HG02852 (cell line): ENCODE measurements around the gene KCNH5.
"Not testable (repeated sequence)": the region's sequence is repeated elsewhere in the genome, so short reads cannot be mapped to it uniquely, and the experiment has no call there.

Experiments used
- ATAC-seq: cut with Tn5 transposase; IDR thresholded peaks from one replicate; pipeline ENCODE4 v1.9.1; 2021; ENCODE audit warnings: mild to moderate bottlenecking, moderate library complexity; ENCODE audit not compliant: unreplicated experiment

Gene KCNH5

DNA sequence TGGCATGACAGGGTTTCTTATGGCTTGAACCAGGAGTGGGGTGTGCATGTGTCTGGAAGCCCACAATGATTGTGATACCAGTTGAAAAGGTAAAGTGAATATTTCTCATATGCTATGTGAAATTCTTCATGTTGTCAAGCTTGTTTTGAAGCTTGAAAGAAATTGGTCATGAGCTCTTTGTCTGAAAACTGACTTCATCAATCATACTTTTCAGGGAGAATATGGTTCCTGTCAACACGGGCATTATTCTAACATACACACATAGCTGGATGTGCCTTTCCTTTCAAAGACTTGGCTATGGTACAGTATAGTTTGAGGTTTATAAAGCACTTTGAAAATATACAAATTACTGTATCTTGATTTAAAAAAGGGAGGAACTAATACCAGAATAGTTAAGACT is 158.8 kb downstream of the KCNH5 start:
- ATAC-seq, result no peak

DNA sequence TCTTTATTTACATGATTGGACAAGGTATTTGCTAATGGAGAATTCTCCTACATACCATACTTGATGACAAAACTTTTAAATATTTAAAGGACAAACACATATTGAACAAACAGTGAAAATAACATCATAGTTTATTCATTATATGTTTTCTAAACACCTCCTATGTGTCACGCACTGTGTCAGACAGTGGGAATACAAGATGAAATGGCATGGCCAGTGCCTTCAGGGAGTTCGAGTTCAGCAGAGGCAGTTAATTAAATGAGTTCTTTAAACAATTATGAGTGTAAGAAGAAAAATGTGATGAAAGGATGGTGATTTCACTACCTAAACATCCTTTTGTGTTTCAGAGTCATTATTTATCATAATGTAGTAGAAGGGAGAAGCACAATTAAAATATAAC is 159.8 kb downstream of the KCNH5 start:
- ATAC-seq, result no peak

DNA sequence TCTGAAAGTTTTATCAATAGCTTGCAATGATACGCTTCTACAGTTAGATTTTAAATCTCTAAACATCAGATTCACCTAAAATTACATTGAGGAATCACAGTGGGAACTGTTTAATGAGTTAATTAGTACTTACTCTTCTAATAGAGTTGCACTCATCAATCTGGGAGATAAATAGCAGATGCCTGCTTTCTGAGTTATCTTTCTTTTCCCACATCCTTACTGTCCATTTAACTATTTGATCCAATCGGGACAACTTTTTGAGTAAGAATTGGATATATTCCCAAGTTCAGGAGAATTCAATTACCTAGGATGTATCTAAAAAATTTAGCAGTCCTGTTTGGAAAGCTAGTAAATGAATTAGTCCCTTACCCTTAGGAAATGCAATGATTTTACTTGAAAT is 162.3 kb downstream of the KCNH5 start:
- no peak for ATAC-seq

DNA sequence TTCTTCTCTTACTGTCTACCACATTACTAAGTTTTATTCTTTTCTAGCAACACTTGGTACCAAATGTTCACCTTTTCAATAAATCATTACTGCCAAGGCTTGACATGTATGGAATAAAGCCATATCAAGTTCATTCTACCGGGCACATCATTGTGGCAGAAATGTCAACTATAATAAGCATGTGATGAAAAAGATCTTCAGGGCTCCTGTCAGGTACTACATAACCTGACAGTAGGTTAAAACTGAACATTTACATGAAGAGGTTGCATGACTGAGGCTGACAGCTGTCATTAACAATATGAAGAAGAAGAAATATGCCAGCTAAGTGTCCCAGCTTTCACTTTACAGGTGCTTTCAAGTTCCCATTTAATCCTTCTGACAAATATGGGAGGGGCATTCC is 178.9 kb downstream of the KCNH5 start:
- no peak for ATAC-seq

DNA sequence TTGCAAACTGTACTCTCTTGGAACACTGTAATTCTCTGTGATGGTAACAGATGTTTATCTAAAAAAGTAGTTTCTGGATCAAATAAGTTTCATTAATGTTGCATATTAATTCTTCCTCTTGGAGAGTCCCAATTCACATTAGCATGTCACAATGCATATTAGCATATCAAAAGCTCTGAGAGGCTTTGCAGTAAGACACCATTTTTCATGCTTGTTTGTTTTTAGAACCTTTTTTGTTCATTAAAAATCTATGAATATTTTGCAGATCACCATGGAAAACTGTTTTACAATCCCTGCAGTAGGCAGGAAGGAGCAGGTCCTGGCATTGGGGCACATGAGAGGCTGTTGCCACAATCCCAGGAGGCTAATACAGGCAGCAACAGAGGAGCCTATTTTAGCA is 180.7 kb downstream of the KCNH5 start:
- no peak for ATAC-seq

DNA sequence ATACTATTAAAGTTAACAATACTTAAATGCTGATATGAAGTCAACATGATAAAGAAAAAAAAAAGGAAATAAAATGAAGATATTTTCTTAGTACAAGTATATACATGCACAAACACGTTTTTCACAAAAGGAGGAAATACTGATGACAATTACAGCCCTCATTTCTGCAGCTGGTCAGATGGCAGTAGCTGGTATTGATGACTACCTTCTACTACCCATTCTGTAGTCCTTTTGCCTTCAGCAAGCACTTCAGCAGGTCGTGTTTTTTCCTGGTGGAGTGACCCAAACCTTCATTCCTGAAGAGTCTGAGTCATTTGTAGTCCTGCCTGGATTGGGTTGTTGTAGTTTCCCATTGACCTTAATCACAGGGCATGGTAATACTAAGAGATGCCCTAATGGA is 187.2 kb downstream of the KCNH5 start:
- not testable (repeated sequence) for ATAC-seq

DNA sequence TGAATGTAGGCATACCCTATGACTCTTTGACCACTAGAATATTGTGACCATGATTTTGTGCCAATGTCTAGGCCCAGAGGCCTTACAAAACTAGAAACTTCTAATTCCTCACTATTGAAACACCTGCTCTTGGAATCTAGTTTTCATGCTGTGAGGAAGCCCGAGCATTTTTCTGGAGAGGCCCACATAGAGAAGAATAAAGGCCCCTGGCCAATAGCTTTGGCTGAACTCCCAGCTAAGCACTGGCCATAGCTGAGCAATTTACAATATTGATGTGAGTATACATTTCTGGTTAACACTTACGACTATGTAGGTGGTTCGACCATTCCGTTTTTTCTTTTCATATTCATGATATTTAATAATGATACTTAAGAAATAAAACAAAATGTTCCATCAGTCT is 190.3 kb downstream of the KCNH5 start:
- ATAC-seq, result no peak

DNA sequence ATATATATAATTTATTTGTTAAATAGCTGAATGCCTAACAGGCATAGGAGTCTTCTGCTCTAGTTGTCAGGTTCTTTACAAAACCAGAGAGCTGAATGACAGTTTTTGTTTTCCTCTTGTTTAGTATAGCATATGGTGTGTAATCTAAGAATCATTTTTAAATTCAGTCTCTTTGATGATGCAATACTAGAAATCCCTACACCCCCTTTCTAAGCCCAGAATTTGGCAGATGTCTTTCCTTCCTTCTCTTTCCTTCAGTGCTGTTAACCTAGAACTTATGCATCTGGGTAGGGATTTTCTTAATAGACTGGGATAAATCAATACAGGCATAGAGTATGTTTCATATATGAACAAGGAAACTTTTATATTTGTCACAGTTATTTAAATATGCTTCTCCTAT is 198.1 kb downstream of the KCNH5 start:
- ATAC-seq, result no peak

DNA sequence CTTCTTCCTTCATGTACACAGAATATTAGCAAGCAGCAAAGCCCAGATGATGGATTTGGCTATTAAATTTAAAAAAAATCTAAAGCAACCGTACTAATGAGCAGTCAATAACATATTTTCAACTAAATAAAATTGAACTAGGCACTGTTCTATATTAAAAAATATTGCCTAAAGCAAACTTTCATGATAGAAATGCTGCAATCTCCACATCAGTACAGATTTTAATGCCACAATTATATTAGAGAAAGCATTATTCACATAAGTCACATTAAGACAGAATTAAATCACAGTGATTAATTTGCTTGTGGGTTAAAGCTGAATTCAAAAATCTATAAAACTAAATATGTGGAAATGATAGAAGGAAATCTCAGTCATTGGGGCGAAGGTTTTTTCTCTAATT is 200.7 kb downstream of the KCNH5 start:
- no peak for ATAC-seq

DNA sequence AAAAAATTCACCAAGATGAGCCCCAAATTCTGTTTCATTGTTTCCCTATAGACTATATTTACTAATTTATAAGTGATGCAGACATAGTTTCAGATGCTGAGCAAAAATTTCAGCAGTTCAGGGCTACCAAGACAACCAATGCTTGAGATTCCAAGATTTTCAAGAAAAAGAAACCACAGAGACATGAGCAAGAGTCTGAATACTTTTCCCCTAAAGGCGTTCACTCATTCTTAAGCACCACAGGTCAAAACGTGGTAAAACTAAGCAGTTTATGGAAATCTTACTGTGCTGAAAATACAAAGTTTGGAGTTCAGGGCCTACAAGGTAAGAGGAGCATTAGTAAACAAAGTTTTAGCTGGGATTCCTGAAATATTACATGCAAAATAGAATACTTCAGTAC is 221.2 kb downstream of the KCNH5 start:
- no peak for ATAC-seq

DNA sequence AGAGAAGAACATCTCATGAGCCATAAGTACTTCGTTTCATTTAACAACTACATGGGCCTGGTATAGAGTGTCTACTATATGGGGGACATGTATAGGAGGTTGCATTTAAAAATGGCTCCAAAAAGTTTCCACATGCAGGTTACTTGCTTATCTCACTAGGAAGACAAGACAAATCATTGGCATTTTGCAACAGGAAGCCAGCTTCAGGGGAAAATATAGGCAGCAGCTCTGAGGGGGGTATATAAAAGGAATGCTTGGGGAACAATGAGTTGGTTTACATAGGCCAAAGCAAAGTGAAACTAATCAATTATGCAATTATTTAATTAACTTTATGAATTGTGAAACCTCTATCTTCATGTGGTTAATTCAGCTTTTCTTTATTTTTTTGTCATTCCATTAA is 225.3 kb downstream of the KCNH5 start:
- ATAC-seq, result no peak

DNA sequence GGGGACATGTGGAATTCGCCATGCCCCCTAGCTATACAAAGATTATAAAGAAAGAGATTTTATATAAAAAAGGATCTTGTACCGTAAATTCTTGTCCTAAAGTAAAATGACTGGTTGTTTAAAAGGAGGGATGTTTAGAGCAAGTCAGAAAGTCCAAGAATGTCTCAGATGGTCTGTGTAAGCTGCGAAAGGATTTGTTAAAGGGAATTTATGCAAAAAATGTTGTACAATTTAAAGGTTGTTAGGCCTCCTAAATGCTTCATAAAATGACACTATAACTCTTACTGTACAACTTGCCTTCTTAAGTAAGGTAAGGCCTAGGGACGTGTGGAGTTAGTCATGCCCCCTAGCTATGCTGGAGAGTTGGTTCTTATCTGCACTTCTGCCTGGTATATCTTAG is 237.6 kb downstream of the KCNH5 start:
- no peak for ATAC-seq

DNA sequence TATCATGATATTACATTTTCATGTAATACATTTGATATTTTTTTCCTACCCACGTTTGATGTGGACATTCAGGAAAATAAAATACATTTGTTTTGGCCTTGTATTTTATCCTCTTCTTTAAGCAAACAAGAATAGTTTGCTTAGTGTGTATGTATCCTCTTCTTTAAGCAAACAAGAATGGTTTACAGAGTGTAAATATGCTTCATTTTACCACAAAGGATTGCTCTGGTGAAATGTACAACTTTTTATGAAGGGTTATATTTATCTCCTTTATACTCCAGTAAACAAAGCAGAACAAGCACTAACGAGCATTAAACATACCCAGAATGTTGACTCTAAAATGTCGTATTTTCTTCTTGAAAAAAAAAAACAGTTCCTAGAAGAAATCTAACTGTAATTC is 244.7 kb downstream of the KCNH5 start:
- no peak for ATAC-seq

DNA sequence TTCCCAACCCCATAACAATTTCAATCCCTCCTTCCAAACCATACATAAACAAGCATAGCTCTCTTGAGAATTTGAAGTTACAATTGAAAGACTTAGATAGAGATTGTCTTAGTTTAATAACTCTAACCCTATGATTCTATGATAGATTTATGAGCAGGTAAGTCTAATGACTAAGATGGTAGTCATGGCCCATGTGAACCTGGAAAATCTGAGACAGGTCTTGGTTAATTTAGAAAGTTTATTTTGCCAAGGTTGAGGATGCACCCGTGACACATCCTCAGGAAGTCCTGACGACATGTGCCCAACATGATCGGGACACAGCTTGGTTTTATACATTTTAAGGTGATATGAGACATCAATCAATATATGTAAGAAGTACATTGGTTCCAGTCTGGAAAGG is 248.8 kb downstream of the KCNH5 start:
- ATAC-seq, result no peak

DNA sequence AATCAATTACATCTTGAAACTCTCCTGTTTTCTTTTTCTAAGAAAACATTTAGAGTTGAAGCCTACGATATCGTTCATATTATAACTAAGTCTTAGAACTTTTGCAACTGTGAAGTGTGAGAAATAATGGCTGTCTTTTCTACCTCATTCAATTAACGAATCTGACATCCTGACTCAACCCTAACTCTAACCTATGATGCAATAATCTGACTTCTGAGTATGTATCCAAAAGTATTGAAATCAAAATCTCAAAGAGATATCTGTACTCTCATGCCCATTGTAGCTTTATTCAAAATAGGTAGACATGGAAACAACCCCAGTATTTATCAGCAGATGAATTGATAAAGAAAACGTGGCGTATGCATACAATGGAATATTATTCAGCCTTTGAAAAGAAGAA is 252.7 kb downstream of the KCNH5 start:
- no peak for ATAC-seq

DNA sequence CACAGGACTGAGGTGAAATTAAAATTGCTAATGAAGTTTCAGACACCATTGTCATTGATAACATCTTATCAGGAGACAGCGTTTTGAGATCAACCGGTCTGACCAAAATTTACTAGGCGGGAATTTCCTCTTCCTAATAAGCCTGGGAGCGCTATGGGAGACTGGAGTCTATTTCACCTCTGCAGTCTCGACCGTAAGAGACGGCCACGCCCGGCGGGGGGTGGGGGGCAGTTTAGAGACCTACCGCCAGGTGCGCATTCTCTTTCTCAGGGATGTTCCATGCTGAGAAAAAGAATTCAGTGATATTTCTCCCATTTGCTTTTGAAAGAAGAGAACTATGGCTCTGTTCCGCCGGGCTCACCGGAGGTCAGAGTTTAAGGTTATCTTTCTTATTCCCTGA is 263.9 kb downstream of the KCNH5 start:
- not testable (repeated sequence) for ATAC-seq

DNA sequence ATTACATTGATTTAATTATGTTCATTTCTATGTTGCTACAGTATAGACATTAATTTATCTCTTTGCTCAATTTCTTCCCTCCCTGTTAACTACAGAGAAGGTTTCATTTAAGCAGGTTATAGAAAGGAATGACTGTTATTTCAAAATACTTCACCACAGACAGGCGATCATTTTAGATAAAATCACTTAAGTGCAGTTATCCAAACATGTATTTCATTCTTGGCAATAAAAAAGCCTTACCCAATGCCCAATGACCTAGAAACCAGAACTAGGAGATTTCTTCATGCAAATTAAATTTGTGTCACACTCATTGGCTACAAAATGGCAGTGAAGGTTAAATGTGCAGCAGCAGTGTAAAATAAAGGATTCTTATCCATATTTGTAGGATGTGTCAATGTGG is 266.4 kb downstream of the KCNH5 start:
- ATAC-seq, result no peak

DNA sequence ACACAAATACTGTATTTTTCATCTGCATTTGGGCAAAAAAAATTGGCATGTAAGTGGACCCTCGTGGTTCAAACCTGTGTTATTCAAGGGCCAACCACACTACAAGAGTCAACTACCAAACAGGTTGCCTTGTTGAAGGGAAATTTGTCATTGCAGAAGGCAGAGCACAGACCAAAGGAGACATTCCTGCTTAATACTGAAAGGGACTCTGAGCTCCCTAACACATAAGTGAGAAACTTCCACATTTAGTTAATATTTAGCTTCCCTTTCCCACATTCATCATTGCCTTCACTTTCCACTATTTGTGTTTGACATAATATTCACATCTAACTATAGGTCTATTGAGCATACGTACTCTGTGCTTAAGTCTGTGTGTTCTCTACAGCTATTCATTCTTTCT is 266.9 kb downstream of the KCNH5 start:
- no peak for ATAC-seq

DNA sequence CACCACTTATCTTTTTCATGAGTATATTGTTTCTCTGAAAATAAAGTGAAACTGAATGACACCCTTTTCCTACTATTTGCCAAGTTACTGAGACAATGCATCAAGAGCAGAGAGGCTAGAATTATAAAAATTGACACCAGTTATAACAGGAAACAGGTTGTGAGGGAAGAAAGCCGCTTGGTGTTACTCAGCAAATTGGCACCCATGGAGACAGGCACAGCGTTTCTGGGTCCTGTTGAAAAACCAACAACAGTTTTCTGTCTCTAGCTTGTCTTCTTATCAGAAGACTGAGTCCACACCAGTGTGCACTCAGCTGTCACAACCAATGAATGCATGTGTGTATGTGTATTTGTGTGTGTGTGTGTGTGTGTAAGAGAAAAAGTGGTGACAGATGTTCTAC is 267.7 kb downstream of the KCNH5 start:
- no peak for ATAC-seq

DNA sequence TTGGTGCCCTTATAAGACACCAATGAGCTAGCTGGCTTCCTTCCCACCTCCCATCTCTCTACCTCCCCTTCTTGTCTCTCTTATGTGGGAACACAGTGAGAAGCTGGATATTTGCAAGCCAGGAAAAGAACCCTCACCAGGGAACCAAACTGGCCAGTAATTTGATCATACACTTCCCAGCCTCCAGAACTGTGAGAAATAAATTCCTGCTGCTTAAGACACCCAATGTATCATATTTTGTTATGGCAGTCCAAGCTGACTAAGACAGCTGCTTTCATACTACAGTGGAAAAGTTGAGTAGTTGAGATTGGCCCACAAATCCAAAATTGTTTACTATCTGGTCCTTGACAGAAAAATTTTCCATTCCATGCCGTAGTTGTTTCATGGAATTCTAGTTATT is 269.0 kb downstream of the KCNH5 start:
- no peak for ATAC-seq

DNA sequence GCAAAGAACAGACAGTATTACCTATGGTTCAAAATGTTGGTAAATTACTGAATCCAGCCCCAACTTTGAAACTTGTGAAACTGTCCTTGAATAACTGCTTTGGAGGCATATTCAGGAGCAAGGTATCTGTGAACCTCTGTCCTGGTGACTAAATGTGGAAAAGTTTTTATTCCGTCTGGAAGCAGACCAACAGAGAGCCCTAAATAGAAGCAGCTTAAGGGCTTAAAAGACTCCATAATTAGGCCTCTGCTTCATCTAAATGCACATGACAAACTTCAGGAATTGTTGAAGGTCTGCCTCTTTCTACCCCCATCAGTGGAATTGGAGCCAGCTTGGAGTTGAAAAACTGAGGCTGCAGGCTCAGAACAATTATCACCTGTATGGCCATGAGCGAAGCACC is 276.5 kb downstream of the KCNH5 start:
- ATAC-seq, result no peak

DNA sequence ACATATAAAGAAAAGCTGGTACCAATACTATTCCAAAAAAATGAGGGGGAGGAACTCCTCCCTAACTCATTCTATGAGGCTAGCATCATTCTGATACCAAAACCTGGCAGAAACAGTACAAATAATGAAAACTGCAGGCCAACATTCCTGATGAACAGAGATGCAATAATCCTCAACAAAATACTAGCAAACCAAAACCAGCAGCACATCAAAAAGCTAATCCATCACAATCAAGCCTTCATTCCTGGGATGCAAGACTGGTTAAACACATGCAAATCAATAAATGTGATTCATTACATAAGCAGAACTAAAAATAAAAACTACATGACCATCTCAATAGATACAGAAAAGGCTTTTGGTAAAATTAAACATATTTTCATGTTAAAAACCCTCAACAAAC is 281.3 kb downstream of the KCNH5 start:
- ATAC-seq, result no peak

DNA sequence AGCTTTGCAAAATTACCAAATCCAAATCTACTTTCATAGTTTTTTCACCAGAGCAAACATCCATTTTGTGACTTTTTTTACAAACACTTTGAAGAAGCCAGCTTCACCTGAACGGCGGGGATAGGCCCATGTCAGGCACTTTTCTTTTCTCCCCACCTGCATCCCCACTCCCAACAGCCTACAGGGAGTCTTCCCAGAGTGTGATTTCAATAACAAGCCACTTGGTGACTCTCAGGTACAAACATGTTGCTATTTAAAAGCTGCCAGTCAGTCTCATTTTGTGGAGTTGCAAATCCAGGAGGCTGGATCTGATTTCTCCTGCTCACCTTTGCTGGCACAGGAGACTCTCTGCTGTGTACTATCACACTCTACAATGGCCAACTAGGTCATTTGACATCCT is 285.5 kb downstream of the KCNH5 start:
- no peak for ATAC-seq

DNA sequence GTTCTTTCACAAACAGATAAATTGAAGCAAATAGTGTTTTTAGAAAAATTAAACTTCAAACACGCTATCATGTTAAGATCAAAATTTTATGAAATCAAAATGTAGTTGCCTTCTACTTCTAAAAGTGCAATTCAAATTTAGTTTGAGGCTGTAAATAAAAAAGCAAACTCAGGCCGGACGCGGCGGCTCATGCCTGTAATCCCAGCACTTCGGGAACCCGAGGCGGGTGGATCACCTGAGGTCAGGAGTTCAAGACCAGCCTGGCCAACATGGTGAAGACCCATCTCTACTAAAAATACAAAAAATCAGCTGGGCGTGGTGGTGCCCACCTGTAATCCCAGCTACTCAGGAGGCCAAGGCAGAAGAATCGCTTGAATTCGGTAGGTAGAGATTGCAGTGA is 298.4 kb downstream of the KCNH5 start:
- not testable (repeated sequence) for ATAC-seq
